Activated T-cell treated with anti-CD3 and anti-CD28 coated beads for 24 hours (primary cell): ENCODE data around the gene TDRD10.

Experiments
- DNase-seq: peaks from one replicate; pipeline ENCODE4 v3.0.0-alpha.2; 2020; ENCODE audit warnings: low read depth

The TDRD10 gene

GRCh38 chr1:154578058-154578418 is 76.0 kb downstream of the TDRD10 start:
- no peak for DNase-seq

- DNase-seq: no peak
Measured at GRCh38 chr1:154579374-154579773, 77.4 kb downstream of the TDRD10 start.

- no peak for DNase-seq
Measured at GRCh38 chr1:154581766-154582165, 79.7 kb downstream of the TDRD10 start.

- DNase-seq: no peak
Measured at GRCh38 chr1:154582885-154583284, 80.9 kb downstream of the TDRD10 start.

GRCh38 chr1:154583773-154584172 is 81.8 kb downstream of the TDRD10 start:
- DNase-seq: no peak

- DNase-seq: no peak
Measured at GRCh38 chr1:154584267-154584994, 82.4 kb downstream of the TDRD10 start.

GRCh38 chr1:154586231-154586630 is 84.2 kb downstream of the TDRD10 start:
- no peak for DNase-seq

- no peak for DNase-seq
Measured at GRCh38 chr1:154586641-154587040, 84.6 kb downstream of the TDRD10 start.

GRCh38 chr1:154589780-154590179 is 87.8 kb downstream of the TDRD10 start:
- DNase-seq: no peak

GRCh38 chr1:154590756-154591155 is 88.7 kb downstream of the TDRD10 start:
- no peak for DNase-seq

- DNase-seq: no peak
Measured at GRCh38 chr1:154591206-154591605, 89.2 kb downstream of the TDRD10 start.

- DNase-seq: no peak
Measured at GRCh38 chr1:154593390-154593789, 91.4 kb downstream of the TDRD10 start.

- DNase-seq: no peak
Measured at GRCh38 chr1:154594811-154595210, 92.8 kb downstream of the TDRD10 start.

- no peak for DNase-seq
Measured at GRCh38 chr1:154595621-154596020, 93.6 kb downstream of the TDRD10 start.
